ENCODE data around the gene SLX4IP. TPM values are rescaled to one million over a fixed set of nuclear protein-coding genes. Genes with fewer than 3 reads are reported as not detected.

SLX4IP gene
- total RNA-seq, 1 experiment from 2014 or later = 6.4 TPM

DNA sequence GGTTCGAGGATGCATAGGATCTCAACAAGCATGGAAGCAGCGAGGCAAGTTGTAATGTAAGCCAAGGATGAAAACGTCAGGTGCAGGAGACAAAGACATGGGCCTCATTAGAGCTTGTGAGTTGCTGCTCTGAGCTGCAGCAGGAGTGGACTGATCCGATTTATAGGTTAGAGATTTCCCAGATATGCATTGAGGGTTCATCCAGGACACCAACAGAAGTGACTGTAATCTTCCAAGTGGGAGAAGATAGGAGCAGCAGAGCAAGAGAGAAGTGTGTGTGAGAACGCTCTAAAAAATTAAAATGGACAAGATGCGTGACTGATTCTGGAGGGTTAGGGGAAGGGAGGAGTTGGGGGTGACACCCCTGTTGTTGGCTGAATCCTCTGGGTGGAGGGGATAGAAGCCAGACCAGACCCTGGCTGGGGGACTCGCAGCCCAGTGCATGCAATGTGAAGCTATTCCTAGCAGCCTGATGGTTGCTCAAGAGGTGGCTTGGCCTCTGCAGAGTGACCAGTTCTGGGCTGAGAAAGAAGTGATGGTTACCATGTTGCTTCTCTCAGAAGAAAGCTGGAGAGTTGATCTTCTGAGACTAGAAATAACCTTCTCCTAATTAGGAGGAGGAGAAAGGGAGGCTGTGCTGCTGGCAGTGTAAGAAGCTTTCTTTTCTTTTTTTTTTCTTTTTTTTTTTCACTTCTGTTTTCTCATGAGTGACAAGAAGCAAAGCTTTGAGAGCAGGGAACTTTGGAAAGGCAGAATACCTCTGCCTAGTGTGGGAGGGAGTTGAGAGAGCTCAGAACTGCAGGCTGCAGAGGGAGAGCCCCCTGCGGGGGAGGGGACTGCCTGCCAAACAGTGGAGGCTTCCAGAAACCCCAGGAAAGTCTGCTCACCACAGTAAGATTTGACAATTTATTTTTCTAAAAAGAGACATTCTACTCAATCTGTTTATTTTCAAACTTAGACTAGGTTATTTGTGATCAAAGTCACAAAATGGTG, 116.9 kb downstream of the SLX4IP start:
- BruUV-seq (replicated peaks) = no TSS peak
- no peak for TF ChIP-seq EZH2 (IDR thresholded peaks at IDR 0.05; ENCODE audit: low read length, unreplicated experiment)
- no peak for TF ChIP-seq EZH2phosphoT487 (IDR thresholded peaks at IDR 0.05; ENCODE audit: borderline replicate concordance, low read length)
- TF ChIP-seq, protein P1, sequence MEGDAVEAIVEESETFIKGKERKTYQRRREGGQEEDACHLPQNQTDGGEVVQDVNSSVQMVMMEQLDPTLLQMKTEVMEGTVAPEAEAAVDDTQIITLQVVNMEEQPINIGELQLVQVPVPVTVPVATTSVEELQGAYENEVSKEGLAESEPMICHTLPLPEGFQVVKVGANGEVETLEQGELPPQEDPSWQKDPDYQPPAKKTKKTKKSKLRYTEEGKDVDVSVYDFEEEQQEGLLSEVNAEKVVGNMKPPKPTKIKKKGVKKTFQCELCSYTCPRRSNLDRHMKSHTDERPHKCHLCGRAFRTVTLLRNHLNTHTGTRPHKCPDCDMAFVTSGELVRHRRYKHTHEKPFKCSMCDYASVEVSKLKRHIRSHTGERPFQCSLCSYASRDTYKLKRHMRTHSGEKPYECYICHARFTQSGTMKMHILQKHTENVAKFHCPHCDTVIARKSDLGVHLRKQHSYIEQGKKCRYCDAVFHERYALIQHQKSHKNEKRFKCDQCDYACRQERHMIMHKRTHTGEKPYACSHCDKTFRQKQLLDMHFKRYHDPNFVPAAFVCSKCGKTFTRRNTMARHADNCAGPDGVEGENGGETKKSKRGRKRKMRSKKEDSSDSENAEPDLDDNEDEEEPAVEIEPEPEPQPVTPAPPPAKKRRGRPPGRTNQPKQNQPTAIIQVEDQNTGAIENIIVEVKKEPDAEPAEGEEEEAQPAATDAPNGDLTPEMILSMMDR (conservative IDR thresholded peaks at IDR 0.05; ENCODE audit: low read depth, low read length) = no peak
- no peak overlapping the region for H3K4me2 ChIP-seq (ENCODE audit: low read length)
- ChIA-PET CTCF (interaction anchor here (0.5 to 0.8 kb wide), 3 partner anchors 14 to 656 kb away, joined by 3 to 7 read pairs (median 3); no protein-coding TSS in a partner anchor), POLR2A (ENCODE audit: unreplicated experiment) (no interaction called here)
- intact Hi-C loops (cut with micrococcal nuclease) = loop anchor here (5.0 to 10.0 kb wide), 4 partner anchors 85 to 473 kb away; no protein-coding TSS in a partner anchor
- H3K79me2 ChIP-seq (ENCODE audit: low read length) = peaks cover 24% of the 10 kb centered on the region
- H3F3A ChIP-seq (ENCODE audit: low read length, unreplicated experiment) = no peaks in the 10 kb centered on the region
- H2AFZ ChIP-seq (ENCODE audit: low read length) = no peak overlapping the region
- peaks cover 46% of the 10 kb centered on the region for H3K4me1 ChIP-seq (ENCODE audit: insufficient read depth, low read length)
- ATAC-seq (no peak), DNase-seq (no peak)
- no peak overlapping the region for H3K9ac ChIP-seq (ENCODE audit: low read length)
- H3K9me3 ChIP-seq (ENCODE audit: low read length) = no peaks in the 10 kb centered on the region
- no peaks in the 10 kb centered on the region for H3K9me2 ChIP-seq (replicated peaks; ENCODE audit: low read length)
- H4K20me1 ChIP-seq (ENCODE audit: low read length) = no peaks in the 10 kb centered on the region
- H3K36me3 ChIP-seq (ENCODE audit: low read depth, low read length) = no peaks in the 10 kb centered on the region
- H3K4me3 ChIP-seq (ENCODE audit: low read length) = no peak overlapping the region
- H3K27me3 ChIP-seq (ENCODE audit: low read length) = no peaks in the 10 kb centered on the region
- H3K27ac ChIP-seq (ENCODE audit: low read length) = no peak overlapping the region

DNA sequence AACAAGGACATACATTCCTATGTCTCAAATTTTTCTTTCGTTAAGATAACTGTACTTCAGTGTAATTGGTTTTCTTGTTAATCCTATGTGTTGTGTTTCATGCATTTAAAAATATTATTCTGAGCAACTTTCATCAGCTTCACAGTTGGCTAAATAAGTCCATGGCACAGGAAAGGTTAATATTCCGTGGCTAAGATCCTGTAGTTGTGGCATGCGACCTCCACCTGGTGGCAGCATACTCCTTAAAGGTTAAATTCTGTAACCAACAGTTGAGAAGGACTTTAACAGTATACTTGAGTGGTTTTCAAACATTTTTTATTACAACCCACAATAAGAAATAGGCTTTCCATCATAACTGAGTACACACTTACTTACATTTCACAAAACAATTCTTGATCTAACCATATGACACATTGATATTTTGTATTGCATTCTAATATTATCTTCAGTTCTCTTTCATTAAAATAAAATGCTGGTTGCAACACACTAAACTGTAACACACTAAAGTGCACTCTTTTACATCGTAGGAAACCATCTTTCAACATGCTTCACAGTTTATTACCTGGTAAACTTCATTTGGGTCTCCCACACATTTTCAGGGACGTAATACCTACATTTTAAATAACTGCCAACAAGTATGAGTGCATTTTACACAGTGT, 118.3 kb downstream of the SLX4IP start:
- H3K27ac ChIP-seq (ENCODE audit: low read length) = peak overlapping the region; percentile 96

More for the DNA sequence above, 118.3 kb downstream of the SLX4IP start:
- no peaks in the 10 kb centered on the region for H3K27me3 ChIP-seq (ENCODE audit: low read length)
- no peak for TF ChIP-seq EZH2 (IDR thresholded peaks at IDR 0.05; ENCODE audit: low read length, unreplicated experiment)
- TF ChIP-seq, protein P1 (conservative IDR thresholded peaks at IDR 0.05; ENCODE audit: low read depth, low read length) = peak; percentile 96
- peaks cover 3% of the 10 kb centered on the region for H3F3A ChIP-seq (ENCODE audit: low read length, unreplicated experiment)
- peaks cover 50% of the 10 kb centered on the region for H3K4me1 ChIP-seq (ENCODE audit: insufficient read depth, low read length)
- no peak overlapping the region for H3K4me3 ChIP-seq (ENCODE audit: low read length)
- no peaks in the 10 kb centered on the region for H4K20me1 ChIP-seq (ENCODE audit: low read length)
- peaks cover 35% of the 10 kb centered on the region for H3K79me2 ChIP-seq (ENCODE audit: low read length)
- no peak overlapping the region for H3K4me2 ChIP-seq (ENCODE audit: low read length)
- ChIA-PET CTCF (no interaction called here), POLR2A (ENCODE audit: unreplicated experiment) (no interaction called here)
- DNase-seq = peak; percentile 91
- ATAC-seq = peak; percentile 64
- no peaks in the 10 kb centered on the region for H3K9me2 ChIP-seq (replicated peaks; ENCODE audit: low read length)
- BruUV-seq (replicated peaks) = no TSS peak
- intact Hi-C loops (cut with micrococcal nuclease) = loop anchor here (1.0 to 10.0 kb wide), 8 partner anchors 84 to 991 kb away; no protein-coding TSS in a partner anchor
- H3K36me3 ChIP-seq (ENCODE audit: low read depth, low read length) = no peaks in the 10 kb centered on the region
- H3K9ac ChIP-seq (ENCODE audit: low read length) = peak overlapping the region; percentile 72
- no peaks in the 10 kb centered on the region for H3K9me3 ChIP-seq (ENCODE audit: low read length)
- H2AFZ ChIP-seq (ENCODE audit: low read length) = no peak overlapping the region

All from PC-3 (cell line).